Measurements from ENCODE around the gene UBQLN4. TPM values are rescaled to one million over a fixed set of nuclear protein-coding genes. Genes with fewer than 3 reads are reported as not detected.

The UBQLN4 gene
- total RNA-seq, 2 experiments from 2014 or later: 33.2 to 37.1 TPM

DNA sequence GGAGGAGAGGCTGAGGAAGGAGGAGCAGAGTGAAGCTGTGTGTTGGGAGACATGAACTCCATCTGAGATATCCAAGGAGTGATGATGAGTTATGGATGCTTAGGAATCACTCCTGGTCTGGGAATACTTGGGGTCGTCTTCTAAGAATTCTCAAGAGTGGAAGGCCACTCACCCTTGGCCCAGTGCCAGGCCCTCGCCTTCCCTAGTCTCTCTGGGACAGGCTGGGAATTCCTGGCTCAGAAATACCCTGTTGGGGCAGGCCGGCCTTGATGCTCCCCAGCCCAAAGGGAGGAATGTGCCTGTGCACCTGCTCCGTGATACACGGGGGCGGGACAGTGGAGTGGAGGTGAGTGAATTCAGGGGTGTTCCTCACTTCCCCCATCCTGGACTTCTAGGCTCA lies 48.3 kb upstream of the UBQLN4 start:
- H3K9me2 ChIP-seq (ENCODE audit: insufficient read depth, low read length): no peaks in the 10 kb centered on the region
- H3K79me2 ChIP-seq (ENCODE audit: insufficient read depth, low read depth, low read length): no peaks in the 10 kb centered on the region
- no peak for TF ChIP-seq EZH2phosphoT487 (IDR thresholded peaks at IDR 0.05; ENCODE audit: borderline replicate concordance, low read depth, low read length)
- TF ChIP-seq, protein P1, sequence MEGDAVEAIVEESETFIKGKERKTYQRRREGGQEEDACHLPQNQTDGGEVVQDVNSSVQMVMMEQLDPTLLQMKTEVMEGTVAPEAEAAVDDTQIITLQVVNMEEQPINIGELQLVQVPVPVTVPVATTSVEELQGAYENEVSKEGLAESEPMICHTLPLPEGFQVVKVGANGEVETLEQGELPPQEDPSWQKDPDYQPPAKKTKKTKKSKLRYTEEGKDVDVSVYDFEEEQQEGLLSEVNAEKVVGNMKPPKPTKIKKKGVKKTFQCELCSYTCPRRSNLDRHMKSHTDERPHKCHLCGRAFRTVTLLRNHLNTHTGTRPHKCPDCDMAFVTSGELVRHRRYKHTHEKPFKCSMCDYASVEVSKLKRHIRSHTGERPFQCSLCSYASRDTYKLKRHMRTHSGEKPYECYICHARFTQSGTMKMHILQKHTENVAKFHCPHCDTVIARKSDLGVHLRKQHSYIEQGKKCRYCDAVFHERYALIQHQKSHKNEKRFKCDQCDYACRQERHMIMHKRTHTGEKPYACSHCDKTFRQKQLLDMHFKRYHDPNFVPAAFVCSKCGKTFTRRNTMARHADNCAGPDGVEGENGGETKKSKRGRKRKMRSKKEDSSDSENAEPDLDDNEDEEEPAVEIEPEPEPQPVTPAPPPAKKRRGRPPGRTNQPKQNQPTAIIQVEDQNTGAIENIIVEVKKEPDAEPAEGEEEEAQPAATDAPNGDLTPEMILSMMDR (conservative IDR thresholded peaks at IDR 0.05; ENCODE audit: low read length): no peak
- ChIA-PET CTCF (ENCODE audit: unreplicated experiment) (interaction anchor here (1.0 to 1.5 kb wide), 2 partner anchors 24 to 28 kb away, joined by 3 read pairs; no protein-coding TSS in a partner anchor), POLR2A (interaction anchor here (0.8 kb wide), 1 partner anchor 111 kb away, joined by 11 read pairs; the partner anchor contains the start of gene PMF1)
- intact Hi-C loops (cut with micrococcal nuclease; ENCODE audit: unreplicated experiment): no loop called here
- H3K36me3 ChIP-seq (ENCODE audit: insufficient read depth, low read length): no peaks in the 10 kb centered on the region
- no peak for DNase-seq (ENCODE audit: low spot score)
- H3K27ac ChIP-seq (ENCODE audit: low read depth, low read length, poor library complexity, severe bottlenecking): no peak overlapping the region
- H3K4me1 ChIP-seq (ENCODE audit: insufficient read depth, low read length, poor library complexity, severe bottlenecking): peaks cover 15% of the 10 kb centered on the region
- H3K4me3 ChIP-seq (ENCODE audit: low read depth, low read length, poor library complexity, severe bottlenecking): no peak overlapping the region
- H4K20me1 ChIP-seq (ENCODE audit: insufficient read depth, low read length): no peaks in the 10 kb centered on the region
- BruUV-seq (replicated peaks): no TSS peak
- H3K4me2 ChIP-seq (ENCODE audit: low read length): no peak overlapping the region
- no peak overlapping the region for H2AFZ ChIP-seq (ENCODE audit: low read length)
- no peaks in the 10 kb centered on the region for H3K9me3 ChIP-seq (ENCODE audit: low read length)

DNA sequence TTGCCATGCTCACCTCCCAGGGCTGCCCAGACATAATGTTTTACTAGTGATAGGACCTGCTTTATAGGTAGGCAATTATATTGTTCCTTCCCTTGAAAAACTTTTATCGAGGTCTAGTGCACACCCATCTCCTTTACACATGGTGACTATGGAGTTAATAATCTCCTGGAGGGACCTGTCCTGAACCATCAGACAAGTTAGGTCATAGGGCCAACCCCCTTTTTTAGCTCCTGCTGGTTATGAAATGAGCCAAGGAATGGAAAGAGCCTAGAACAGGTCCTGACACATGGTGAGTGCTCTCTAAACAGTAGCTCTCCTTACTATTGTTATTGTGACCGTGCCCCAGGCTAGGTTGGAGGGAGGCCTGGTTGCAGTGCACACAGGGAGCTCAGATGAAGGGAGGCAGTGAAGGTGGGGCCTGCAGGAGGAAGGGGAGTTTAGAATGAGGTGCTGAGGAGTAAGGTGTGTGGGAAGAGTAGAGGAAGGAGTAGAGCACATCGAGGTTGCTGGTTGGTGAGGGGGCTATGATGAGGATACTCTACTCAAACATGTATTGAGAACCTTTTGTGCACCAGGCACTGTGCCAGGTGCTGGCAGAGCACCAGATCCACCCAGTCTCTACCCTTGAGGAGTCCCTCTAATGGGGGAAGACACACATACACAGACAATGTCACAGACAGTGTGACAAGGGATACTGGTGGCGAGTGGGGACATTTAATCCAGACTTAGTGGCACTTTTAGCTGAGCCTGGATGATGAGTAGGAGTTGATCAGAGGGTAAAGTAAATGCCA lies 46.8 kb upstream of the UBQLN4 start:
- no peaks in the 10 kb centered on the region for H4K20me1 ChIP-seq (ENCODE audit: insufficient read depth, low read length)
- no peaks in the 10 kb centered on the region for H3K36me3 ChIP-seq (ENCODE audit: insufficient read depth, low read length)
- no peaks in the 10 kb centered on the region for H3K79me2 ChIP-seq (ENCODE audit: insufficient read depth, low read depth, low read length)
- no TSS peak for BruUV-seq (replicated peaks)
- H3K4me1 ChIP-seq (ENCODE audit: insufficient read depth, low read length, poor library complexity, severe bottlenecking): peaks cover 18% of the 10 kb centered on the region
- H3K9me3 ChIP-seq (ENCODE audit: low read length): no peaks in the 10 kb centered on the region
- no peaks in the 10 kb centered on the region for H3K9me2 ChIP-seq (ENCODE audit: insufficient read depth, low read length)
- ChIA-PET CTCF (ENCODE audit: unreplicated experiment) (interaction anchor here (0.6 to 2.5 kb wide), 2 partner anchors 28 to 77 kb away, joined by 3 to 8 read pairs; no protein-coding TSS in a partner anchor), POLR2A (no interaction called here)
- no peak overlapping the region for H3K4me2 ChIP-seq (ENCODE audit: low read length)
- no peak for DNase-seq (ENCODE audit: low spot score)
- intact Hi-C loops (cut with micrococcal nuclease; ENCODE audit: unreplicated experiment): no loop called here
- no peak for TF ChIP-seq EZH2phosphoT487 (IDR thresholded peaks at IDR 0.05; ENCODE audit: borderline replicate concordance, low read depth, low read length)
- TF ChIP-seq, protein P1 (conservative IDR thresholded peaks at IDR 0.05; ENCODE audit: low read length): no peak
- no peak overlapping the region for H3K27ac ChIP-seq (ENCODE audit: low read depth, low read length, poor library complexity, severe bottlenecking)
- H2AFZ ChIP-seq (ENCODE audit: low read length): no peak overlapping the region
- no peak overlapping the region for H3K4me3 ChIP-seq (ENCODE audit: low read depth, low read length, poor library complexity, severe bottlenecking)

DNA sequence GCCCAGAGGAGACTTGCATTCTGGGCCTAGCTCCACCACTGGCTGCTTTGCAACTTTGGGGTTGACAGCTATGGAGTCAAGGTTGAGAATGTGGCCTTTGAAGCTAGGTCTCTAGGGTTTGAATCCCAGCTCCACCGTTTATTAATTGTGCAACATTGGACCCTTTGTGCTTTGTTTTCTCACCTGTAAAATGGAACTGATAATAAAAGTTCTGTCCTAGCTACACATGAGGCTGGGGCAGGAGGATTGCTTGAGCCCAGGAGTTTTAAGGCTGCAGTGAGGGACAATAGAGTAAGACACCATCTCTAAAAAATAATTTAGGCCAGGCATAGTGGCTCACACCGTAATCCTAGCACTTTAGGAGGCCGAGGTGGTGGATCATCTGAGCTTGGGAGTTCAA lies 45.7 kb upstream of the UBQLN4 start:
- H3K4me2 ChIP-seq (ENCODE audit: low read length): no peak overlapping the region
- intact Hi-C loops (cut with micrococcal nuclease; ENCODE audit: unreplicated experiment): no loop called here
- H3K4me3 ChIP-seq (ENCODE audit: low read depth, low read length, poor library complexity, severe bottlenecking): no peak overlapping the region
- BruUV-seq (replicated peaks): no TSS peak
- H3K79me2 ChIP-seq (ENCODE audit: insufficient read depth, low read depth, low read length): no peaks in the 10 kb centered on the region
- no peaks in the 10 kb centered on the region for H3K9me2 ChIP-seq (ENCODE audit: insufficient read depth, low read length)
- no peak for TF ChIP-seq EZH2phosphoT487 (IDR thresholded peaks at IDR 0.05; ENCODE audit: borderline replicate concordance, low read depth, low read length)
- TF ChIP-seq, protein P1 (conservative IDR thresholded peaks at IDR 0.05; ENCODE audit: low read length): no peak
- no peaks in the 10 kb centered on the region for H3K9me3 ChIP-seq (ENCODE audit: low read length)
- peaks cover 18% of the 10 kb centered on the region for H3K4me1 ChIP-seq (ENCODE audit: insufficient read depth, low read length, poor library complexity, severe bottlenecking)
- H2AFZ ChIP-seq (ENCODE audit: low read length): no peak overlapping the region
- H4K20me1 ChIP-seq (ENCODE audit: insufficient read depth, low read length): no peaks in the 10 kb centered on the region
- ChIA-PET CTCF (ENCODE audit: unreplicated experiment) (interaction anchor here (2.5 kb wide), 1 partner anchor 29 kb away, joined by 8 read pairs; no protein-coding TSS in a partner anchor), POLR2A (interaction anchor here (0.6 to 1.4 kb wide), 5 partner anchors 22 to 236 kb away, joined by 3 to 4 read pairs (median 3); no protein-coding TSS in a partner anchor)
- no peaks in the 10 kb centered on the region for H3K36me3 ChIP-seq (ENCODE audit: insufficient read depth, low read length)
- DNase-seq (ENCODE audit: low spot score): no peak
- H3K27ac ChIP-seq (ENCODE audit: low read depth, low read length, poor library complexity, severe bottlenecking): no peak overlapping the region
